Upper lobe of left lung (tissue), 4 donors: ENCODE data around the gene PCSK5.

Experiments used
- CTCF ChIP-seq, 6 experiments: fragments of 450-650 bp in 4 of 6; fragments of 200-600 bp in 2 of 6; sonication (generic) in 2 of 6; IDR thresholded peaks; one replicate each; pipeline ENCODE4 v1.5.1; 2016 to 2019; ENCODE audit warnings: antibody characterized with exemption in 6 of 6
- POLR2AphosphoS5 ChIP-seq, 2 donors: sonication (generic); formaldehyde crosslinking; IDR thresholded peaks; one replicate each; pipeline ENCODE4 v1.5.1; 2017; ENCODE audit warnings: antibody characterized with exemption in 2 of 2

- TF ChIP-seq POLR2AphosphoS5 (IDR thresholded peaks at IDR 0.05): no peak
- TF ChIP-seq CTCF (IDR thresholded peaks at IDR 0.05): no peak
These were observed 136.9 kb downstream of the PCSK5 start for GRCh38 chr9:76027416-76027815.
